ENCODE data around the gene NR1H3.

DNA sequence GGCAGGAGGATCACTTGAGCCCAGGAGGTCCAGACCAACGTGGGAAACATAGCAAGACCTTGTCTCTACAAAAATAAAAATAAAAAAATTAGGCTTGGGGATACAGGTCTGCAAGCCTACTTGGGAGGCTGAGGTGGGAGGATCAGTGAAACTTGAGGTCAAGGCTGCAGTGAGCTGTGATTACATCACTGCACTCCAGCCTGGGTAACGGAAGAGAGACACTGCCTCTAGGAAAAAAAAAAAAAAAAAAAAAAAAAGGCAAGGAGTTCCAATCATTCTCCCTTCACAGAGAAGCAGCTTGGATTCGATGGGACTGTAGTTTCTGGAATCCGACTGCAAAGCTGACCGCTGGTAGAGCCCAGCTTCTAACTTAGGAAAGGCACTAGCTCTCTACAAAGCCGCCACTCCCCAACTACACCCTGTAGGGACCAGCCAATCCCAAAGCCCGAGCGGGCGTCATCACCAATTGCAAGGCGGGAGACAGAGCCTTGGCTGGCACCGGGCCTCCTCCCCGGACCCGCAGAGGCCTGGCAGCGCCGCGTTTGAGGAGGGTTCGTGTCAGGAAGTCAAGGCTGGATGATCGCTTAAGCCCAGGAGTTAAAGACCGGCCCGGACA lies 43.7 kb upstream of the NR1H3 start:
- TF ChIP-seq GABPA (IDR thresholded peaks at IDR 0.05 in 1 of 2, conservative IDR thresholded peaks at IDR 0.05 in 1 of 2): no peak
- TF ChIP-seq, protein P1, sequence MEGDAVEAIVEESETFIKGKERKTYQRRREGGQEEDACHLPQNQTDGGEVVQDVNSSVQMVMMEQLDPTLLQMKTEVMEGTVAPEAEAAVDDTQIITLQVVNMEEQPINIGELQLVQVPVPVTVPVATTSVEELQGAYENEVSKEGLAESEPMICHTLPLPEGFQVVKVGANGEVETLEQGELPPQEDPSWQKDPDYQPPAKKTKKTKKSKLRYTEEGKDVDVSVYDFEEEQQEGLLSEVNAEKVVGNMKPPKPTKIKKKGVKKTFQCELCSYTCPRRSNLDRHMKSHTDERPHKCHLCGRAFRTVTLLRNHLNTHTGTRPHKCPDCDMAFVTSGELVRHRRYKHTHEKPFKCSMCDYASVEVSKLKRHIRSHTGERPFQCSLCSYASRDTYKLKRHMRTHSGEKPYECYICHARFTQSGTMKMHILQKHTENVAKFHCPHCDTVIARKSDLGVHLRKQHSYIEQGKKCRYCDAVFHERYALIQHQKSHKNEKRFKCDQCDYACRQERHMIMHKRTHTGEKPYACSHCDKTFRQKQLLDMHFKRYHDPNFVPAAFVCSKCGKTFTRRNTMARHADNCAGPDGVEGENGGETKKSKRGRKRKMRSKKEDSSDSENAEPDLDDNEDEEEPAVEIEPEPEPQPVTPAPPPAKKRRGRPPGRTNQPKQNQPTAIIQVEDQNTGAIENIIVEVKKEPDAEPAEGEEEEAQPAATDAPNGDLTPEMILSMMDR (IDR thresholded peaks at IDR 0.05; ENCODE audit: low read depth, low read length, missing input control): no peak
- no peak for TF ChIP-seq HNF4G (IDR thresholded peaks at IDR 0.05)
- TF ChIP-seq SP1 (IDR thresholded peaks at IDR 0.05): peak; percentile 61
- TF ChIP-seq, protein P2, sequence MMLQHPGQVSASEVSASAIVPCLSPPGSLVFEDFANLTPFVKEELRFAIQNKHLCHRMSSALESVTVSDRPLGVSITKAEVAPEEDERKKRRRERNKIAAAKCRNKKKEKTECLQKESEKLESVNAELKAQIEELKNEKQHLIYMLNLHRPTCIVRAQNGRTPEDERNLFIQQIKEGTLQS (IDR thresholded peaks at IDR 0.05): peak; percentile 2
- peak in 1 of 2 donors; percentile 29 for TF ChIP-seq RXRA (IDR thresholded peaks at IDR 0.05)
- TF ChIP-seq TAF1 (conservative IDR thresholded peaks at IDR 0.05): peak; percentile 51
- peak in 1 of 2 donors; percentile 51 for TF ChIP-seq RAD21 (IDR thresholded peaks at IDR 0.05)
- TF ChIP-seq, protein P3, sequence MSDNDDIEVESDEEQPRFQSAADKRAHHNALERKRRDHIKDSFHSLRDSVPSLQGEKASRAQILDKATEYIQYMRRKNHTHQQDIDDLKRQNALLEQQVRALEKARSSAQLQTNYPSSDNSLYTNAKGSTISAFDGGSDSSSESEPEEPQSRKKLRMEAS (IDR thresholded peaks at IDR 0.05): no peak
- TF ChIP-seq, protein P4, sequence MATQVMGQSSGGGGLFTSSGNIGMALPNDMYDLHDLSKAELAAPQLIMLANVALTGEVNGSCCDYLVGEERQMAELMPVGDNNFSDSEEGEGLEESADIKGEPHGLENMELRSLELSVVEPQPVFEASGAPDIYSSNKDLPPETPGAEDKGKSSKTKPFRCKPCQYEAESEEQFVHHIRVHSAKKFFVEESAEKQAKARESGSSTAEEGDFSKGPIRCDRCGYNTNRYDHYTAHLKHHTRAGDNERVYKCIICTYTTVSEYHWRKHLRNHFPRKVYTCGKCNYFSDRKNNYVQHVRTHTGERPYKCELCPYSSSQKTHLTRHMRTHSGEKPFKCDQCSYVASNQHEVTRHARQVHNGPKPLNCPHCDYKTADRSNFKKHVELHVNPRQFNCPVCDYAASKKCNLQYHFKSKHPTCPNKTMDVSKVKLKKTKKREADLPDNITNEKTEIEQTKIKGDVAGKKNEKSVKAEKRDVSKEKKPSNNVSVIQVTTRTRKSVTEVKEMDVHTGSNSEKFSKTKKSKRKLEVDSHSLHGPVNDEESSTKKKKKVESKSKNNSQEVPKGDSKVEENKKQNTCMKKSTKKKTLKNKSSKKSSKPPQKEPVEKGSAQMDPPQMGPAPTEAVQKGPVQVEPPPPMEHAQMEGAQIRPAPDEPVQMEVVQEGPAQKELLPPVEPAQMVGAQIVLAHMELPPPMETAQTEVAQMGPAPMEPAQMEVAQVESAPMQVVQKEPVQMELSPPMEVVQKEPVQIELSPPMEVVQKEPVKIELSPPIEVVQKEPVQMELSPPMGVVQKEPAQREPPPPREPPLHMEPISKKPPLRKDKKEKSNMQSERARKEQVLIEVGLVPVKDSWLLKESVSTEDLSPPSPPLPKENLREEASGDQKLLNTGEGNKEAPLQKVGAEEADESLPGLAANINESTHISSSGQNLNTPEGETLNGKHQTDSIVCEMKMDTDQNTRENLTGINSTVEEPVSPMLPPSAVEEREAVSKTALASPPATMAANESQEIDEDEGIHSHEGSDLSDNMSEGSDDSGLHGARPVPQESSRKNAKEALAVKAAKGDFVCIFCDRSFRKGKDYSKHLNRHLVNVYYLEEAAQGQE (IDR thresholded peaks at IDR 0.05): peak; percentile 31
- TF ChIP-seq JUND (IDR thresholded peaks at IDR 0.05): no peak
- TF ChIP-seq FOXA2 (IDR thresholded peaks at IDR 0.05): no peak

All from liver (tissue), 3 donors.